H9 (cell line): ENCODE results near the gene ATRNL1. TPM values are rescaled to one million over a fixed set of nuclear protein-coding genes. Genes with fewer than 3 reads are reported as not detected.

Source experiments
- DNase-seq: peaks from one replicate; pipeline ENCODE4 v3.0.0-alpha.2; 2017
- H2AFZ ChIP-seq: one replicate; pipeline ENCODE4 v1.6.1; 2013; ENCODE audit warnings: mild to moderate bottlenecking, low read length, control low read depth, moderate library complexity
- H2AK5ac ChIP-seq: 2 replicates; pipeline ENCODE4 v1.6.1; 2013; ENCODE audit warnings: low read length, control low read depth, mixed read lengths; ENCODE audit not compliant: insufficient read length
- H2BK120ac ChIP-seq: one replicate; pipeline ENCODE4 v1.6.1; 2013; ENCODE audit warnings: low read depth, mild to moderate bottlenecking, low read length, control low read depth, inconsistent platforms; ENCODE audit not compliant: poor library complexity, severe bottlenecking
- H2BK12ac ChIP-seq: 2 replicates; pipeline ENCODE4 v1.6.1; 2013; ENCODE audit warnings: low read length, control low read depth, mixed read lengths, low read depth; ENCODE audit not compliant: insufficient read length
- H2BK15ac ChIP-seq: 2 replicates; pipeline ENCODE4 v1.6.1; 2013; ENCODE audit warnings: low read depth, low read length, control low read depth
- H2BK20ac ChIP-seq: one replicate; pipeline ENCODE4 v1.6.1; 2013; ENCODE audit warnings: low read depth, mild to moderate bottlenecking, low read length, control low read depth, inconsistent platforms; ENCODE audit not compliant: poor library complexity, severe bottlenecking
- H2BK5ac ChIP-seq: 2 replicates; pipeline ENCODE4 v1.6.1; 2013; ENCODE audit warnings: low read length, control low read depth, mixed read lengths; ENCODE audit not compliant: insufficient read length
- H3K14ac ChIP-seq: 2 replicates; pipeline ENCODE4 v1.6.1; 2013; ENCODE audit warnings: low read length, control low read depth; ENCODE audit not compliant: insufficient read depth
- H3K18ac ChIP-seq: 2 replicates; pipeline ENCODE4 v1.6.1; 2013; ENCODE audit warnings: low read depth, mild to moderate bottlenecking, mixed read lengths, low read length, control low read depth; ENCODE audit not compliant: insufficient read length
- H3K23ac ChIP-seq: 2 replicates; pipeline ENCODE4 v1.6.1; 2013; ENCODE audit warnings: low read length, control low read depth, mixed read lengths, low read depth; ENCODE audit not compliant: insufficient read length
- H3K23me2 ChIP-seq: 2 replicates; pipeline ENCODE4 v1.6.1; 2013; ENCODE audit warnings: low read depth, mild to moderate bottlenecking, mixed read lengths, low read length, control low read depth; ENCODE audit not compliant: insufficient read length, poor library complexity, severe bottlenecking
- H3K27ac ChIP-seq: 2 replicates; pipeline ENCODE4 v1.5.1; 2013; ENCODE audit warnings: low read length, control low read depth, mixed read lengths, low read depth; ENCODE audit not compliant: insufficient read length
- H3K27me3 ChIP-seq: 2 replicates; pipeline ENCODE4 v1.6.1; 2013; ENCODE audit warnings: low read length, control low read depth, inconsistent platforms; ENCODE audit not compliant: insufficient read depth
- H3K4ac ChIP-seq: 2 replicates; pipeline ENCODE4 v1.6.1; 2013; ENCODE audit warnings: low read depth, mild to moderate bottlenecking, control low read depth, inconsistent platforms, low read length, moderate library complexity
- H3K4me1 ChIP-seq: 2 replicates; pipeline ENCODE4 v1.6.1; 2013; ENCODE audit warnings: low read length, control low read depth, inconsistent platforms; ENCODE audit not compliant: insufficient read depth
- H3K4me2 ChIP-seq: 2 replicates; pipeline ENCODE4 v1.6.1; 2013; ENCODE audit warnings: low read length, control low read depth, mixed read lengths; ENCODE audit not compliant: insufficient read length, insufficient read depth
- H3K56ac ChIP-seq: 2 replicates; pipeline ENCODE4 v1.6.1; 2013; ENCODE audit warnings: low read depth, mild to moderate bottlenecking, mixed read lengths, low read length, control low read depth; ENCODE audit not compliant: insufficient read length
- H3K79me1 ChIP-seq: 2 replicates; pipeline ENCODE4 v1.6.1; 2013; ENCODE audit warnings: low read depth, mild to moderate bottlenecking, moderate library complexity, low read length, control low read depth, inconsistent platforms; ENCODE audit not compliant: insufficient read depth, poor library complexity, severe bottlenecking
- H3K79me2 ChIP-seq: 2 replicates; pipeline ENCODE4 v1.6.1; 2013; ENCODE audit warnings: low read length, control low read depth, inconsistent platforms; ENCODE audit not compliant: insufficient read depth
- H3K9ac ChIP-seq: 2 replicates; pipeline ENCODE4 v1.6.1; 2013; ENCODE audit warnings: low read length, control low read depth, mixed read lengths; ENCODE audit not compliant: insufficient read length; ENCODE audit errors: extremely low read depth
- H3K9me3 ChIP-seq: one replicate; pipeline ENCODE4 v1.6.1; 2013; ENCODE audit warnings: low read depth, low read length, inconsistent platforms; ENCODE audit not compliant: control insufficient read depth
- H3T11ph ChIP-seq: one replicate; pipeline ENCODE4 v1.6.1; 2013; ENCODE audit warnings: mild to moderate bottlenecking, low read length, control low read depth, inconsistent platforms
- H4K20me1 ChIP-seq: one replicate; pipeline ENCODE4 v1.6.1; 2013; ENCODE audit not compliant: control insufficient read depth, insufficient read length, insufficient read depth
- H4K5ac ChIP-seq: 2 replicates; pipeline ENCODE4 v1.6.1; 2013; ENCODE audit warnings: low read depth, mild to moderate bottlenecking, mixed read lengths, low read length, control low read depth; ENCODE audit not compliant: insufficient read length
- H4K8ac ChIP-seq: replicated peaks from 2 replicates; pipeline ENCODE4 v1.6.1; 2013; ENCODE audit warnings: low read length, control low read depth, mixed read lengths, low read depth; ENCODE audit not compliant: insufficient read length
- H4K91ac ChIP-seq: 2 replicates; pipeline ENCODE4 v1.6.1; 2013; ENCODE audit warnings: low read depth, mild to moderate bottlenecking, moderate library complexity, mixed read lengths, low read length, control low read depth; ENCODE audit not compliant: insufficient read length
- H3K27ac Mint-ChIP-seq, 3 experiments: 2 replicates in 2 of 3; 3 replicates in 1 of 3; pipeline ENCODE4 v1.8.0; 2020 to 2021; ENCODE audit warnings: mixed read lengths in 3 of 3, mild to moderate bottlenecking in 1 of 3, moderate library complexity in 1 of 3
- H3K27me3 Mint-ChIP-seq: 2 replicates; pipeline ENCODE4 v1.8.0; 2021; ENCODE audit warnings: low read depth, mild to moderate bottlenecking, moderate library complexity, mixed read lengths
- H3K36me3 Mint-ChIP-seq, 3 experiments: 2 replicates in 2 of 3; 3 replicates in 1 of 3; pipeline ENCODE4 v1.8.0; 2020 to 2021; ENCODE audit warnings: low read depth in 3 of 3, mixed read lengths in 3 of 3; ENCODE audit not compliant: insufficient read depth in 1 of 3
- H3K4me1 Mint-ChIP-seq, 2 experiments: 2 replicates each; pipeline ENCODE4 v1.8.0; 2020; ENCODE audit warnings: mixed read lengths in 2 of 2
- H3K4me3 Mint-ChIP-seq, 2 experiments: 2 replicates in 1 of 2; 3 replicates in 1 of 2; pipeline ENCODE4 v1.8.0; 2020 to 2021; ENCODE audit warnings: mild to moderate bottlenecking in 2 of 2, mixed read lengths in 2 of 2, moderate library complexity in 1 of 2
- H3K9me3 Mint-ChIP-seq, 2 experiments: 2 replicates in 1 of 2; 3 replicates in 1 of 2; pipeline ENCODE4 v1.8.0; 2020; ENCODE audit warnings: mild to moderate bottlenecking in 2 of 2, mixed read lengths in 2 of 2, moderate library complexity in 1 of 2
- WGBS: extraction: QIAGEN DNeasy Blood & Tissue Kit; methylation state at CpG from one replicate; pipeline ENCODE4 v1.1.7; 2013; ENCODE audit warnings: missing lambda C conversion rate, low lambda C conversion rate, mixed read lengths; ENCODE audit not compliant: insufficient read length; ENCODE audit errors: extremely low coverage; 5-methylcytosine and 5-hydroxymethylcytosine counted together
- total RNA-seq: library from RNA; stranded (reverse); gene quantifications from 2 replicates; pipeline ENCODE4 v1.2.1, GENCODE V29; 2021
- TF ChIP-seq, protein P1 (sequence below): fragments of 200-600 bp; sonication (generic); conservative IDR thresholded peaks from 3 replicates; pipeline ENCODE4 v1.8.0; 2021; ENCODE audit warnings: antibody characterized with exemption, mild to moderate bottlenecking

ATRNL1 gene
- total RNA-seq, 1 experiment from 2014 or later = 9.2 TPM

DNA sequence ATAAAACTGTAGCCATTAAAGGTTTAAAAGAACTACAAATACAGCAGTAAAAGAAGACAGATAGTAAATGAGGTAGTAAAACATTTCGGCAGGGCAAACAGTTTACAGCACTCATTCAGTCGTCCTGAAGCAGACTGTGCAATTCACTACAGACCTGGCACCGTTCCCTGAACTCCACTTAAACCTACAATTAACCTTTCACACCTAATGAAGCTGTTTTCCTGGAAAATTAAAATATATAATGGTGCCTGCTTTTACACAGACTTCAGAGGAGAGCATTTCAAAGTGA, 844.5 kb downstream of the ATRNL1 start:
- DNase-seq = no peak
- H2BK12ac ChIP-seq = no peak overlapping the region
- no peaks in the 10 kb centered on the region for H3K9me3 Mint-ChIP-seq
- no peak overlapping the region for H3K9ac ChIP-seq
- no peaks in the 10 kb centered on the region for H4K20me1 ChIP-seq
- no peak overlapping the region for H3K27ac ChIP-seq
- no peak overlapping the region for H2BK120ac ChIP-seq
- H3K79me1 ChIP-seq = no peaks in the 10 kb centered on the region
- no peaks in the 10 kb centered on the region for H3K79me2 ChIP-seq
- H2BK5ac ChIP-seq = no peak overlapping the region
- H3K9me3 ChIP-seq = no peaks in the 10 kb centered on the region
- no peaks in the 10 kb centered on the region for H3K27me3 ChIP-seq
- no peak overlapping the region for H3T11ph ChIP-seq
- no peak overlapping the region for H3K27ac Mint-ChIP-seq
- H4K5ac ChIP-seq = no peak overlapping the region
- no CpG with 5 or more reads among the region's 3 CpGs for WGBS
- H3K56ac ChIP-seq = no peak overlapping the region
- H3K4me1 Mint-ChIP-seq = 0 out of 4 replicates have a peak, but pooled peaks cover 2 to 6% of the 10 kb centered on the region in 2 experiments
- H2AK5ac ChIP-seq = no peak overlapping the region
- no peak overlapping the region for H3K4ac ChIP-seq
- H3K23me2 ChIP-seq = no peaks in the 10 kb centered on the region
- H3K4me1 ChIP-seq = no peaks in the 10 kb centered on the region
- H3K14ac ChIP-seq = no peak overlapping the region
- no peak overlapping the region for H4K8ac ChIP-seq
- H3K4me3 Mint-ChIP-seq = no peak overlapping the region
- H2AFZ ChIP-seq = no peak overlapping the region
- H3K4me2 ChIP-seq = no peak overlapping the region
- H2BK15ac ChIP-seq = no peak overlapping the region
- no peaks in the 10 kb centered on the region for H3K27me3 Mint-ChIP-seq
- no peak overlapping the region for H3K23ac ChIP-seq
- H4K91ac ChIP-seq = no peak overlapping the region
- no peak overlapping the region for H2BK20ac ChIP-seq
- no peak overlapping the region for H3K18ac ChIP-seq
- no peaks in the 10 kb centered on the region for H3K36me3 Mint-ChIP-seq
- TF ChIP-seq, protein P1, sequence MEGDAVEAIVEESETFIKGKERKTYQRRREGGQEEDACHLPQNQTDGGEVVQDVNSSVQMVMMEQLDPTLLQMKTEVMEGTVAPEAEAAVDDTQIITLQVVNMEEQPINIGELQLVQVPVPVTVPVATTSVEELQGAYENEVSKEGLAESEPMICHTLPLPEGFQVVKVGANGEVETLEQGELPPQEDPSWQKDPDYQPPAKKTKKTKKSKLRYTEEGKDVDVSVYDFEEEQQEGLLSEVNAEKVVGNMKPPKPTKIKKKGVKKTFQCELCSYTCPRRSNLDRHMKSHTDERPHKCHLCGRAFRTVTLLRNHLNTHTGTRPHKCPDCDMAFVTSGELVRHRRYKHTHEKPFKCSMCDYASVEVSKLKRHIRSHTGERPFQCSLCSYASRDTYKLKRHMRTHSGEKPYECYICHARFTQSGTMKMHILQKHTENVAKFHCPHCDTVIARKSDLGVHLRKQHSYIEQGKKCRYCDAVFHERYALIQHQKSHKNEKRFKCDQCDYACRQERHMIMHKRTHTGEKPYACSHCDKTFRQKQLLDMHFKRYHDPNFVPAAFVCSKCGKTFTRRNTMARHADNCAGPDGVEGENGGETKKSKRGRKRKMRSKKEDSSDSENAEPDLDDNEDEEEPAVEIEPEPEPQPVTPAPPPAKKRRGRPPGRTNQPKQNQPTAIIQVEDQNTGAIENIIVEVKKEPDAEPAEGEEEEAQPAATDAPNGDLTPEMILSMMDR = no peak
